MG63 (cell line): ENCODE measurements around the gene CAMK1G. TPM values are rescaled to one million over a fixed set of nuclear protein-coding genes. Genes with fewer than 3 reads are reported as not detected.
A peak's percentile ranks its signal among the peaks of the same experiment; 100 is the strongest.

Experiments
- DNase-seq: peaks from one replicate; pipeline ENCODE4 v3.0.0-alpha.2; 2020
- H3K27me3 ChIP-seq: fragments of 250-450 bp; sonication (Bioruptor Pico); 2 replicates; pipeline ENCODE4 v1.5.1; 2020; ENCODE audit warnings: mild to moderate bottlenecking, moderate library complexity
- H3K36me3 ChIP-seq: fragments of 250-450 bp; sonication (Bioruptor Pico); 2 replicates; pipeline ENCODE4 v1.5.1; 2020; ENCODE audit warnings: mild to moderate bottlenecking, moderate library complexity
- H3K4me3 ChIP-seq: fragments of 250-450 bp; sonication (Bioruptor Pico); 2 replicates; pipeline ENCODE4 v1.5.1; 2020; ENCODE audit warnings: mild to moderate bottlenecking, moderate library complexity
- H3K9me3 ChIP-seq: fragments of 250-450 bp; sonication (Bioruptor Pico); 2 replicates; pipeline ENCODE4 v1.5.1; 2020; ENCODE audit warnings: mild to moderate bottlenecking, moderate library complexity
- total RNA-seq: library from RNA; depleted of rRNA; stranded (reverse); fragments of >200 nt; shearing (Covaris generic); gene quantifications from 2 replicates; pipeline ENCODE4 v1.2.3, GENCODE V29; 2014; ENCODE audit warnings: low replicate concordance

The CAMK1G gene
- total RNA-seq, 1 experiment from 2014 or later = not detected

DNA sequence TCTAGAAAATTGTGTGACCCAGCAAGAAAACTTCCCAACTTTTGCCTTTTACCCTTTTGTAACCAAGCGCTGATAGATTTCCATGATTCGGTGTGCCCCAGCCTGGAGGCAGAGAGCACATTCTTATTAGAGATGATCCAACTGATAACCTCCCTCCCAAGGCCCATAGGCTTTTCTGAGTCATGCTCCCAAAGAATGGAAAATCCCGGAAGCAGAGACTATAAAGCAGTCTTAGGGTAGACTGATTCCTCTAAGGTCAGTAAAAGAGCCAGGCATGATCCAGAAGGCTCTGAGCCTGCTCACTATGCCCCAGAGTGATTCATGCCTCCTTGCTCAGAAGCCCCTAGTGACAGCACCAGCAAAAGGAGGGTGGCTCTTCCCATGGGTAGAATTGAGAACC, 4.3 kb downstream of the CAMK1G start:
- Histone ChIP-seq H3K9me3 (no peaks in the 10 kb centered on the region), H3K4me3 (no peak overlapping the region), H3K27me3 (peaks cover 16% of the 10 kb centered on the region), H3K36me3 (no peaks in the 10 kb centered on the region)
- no peak for DNase-seq

DNA sequence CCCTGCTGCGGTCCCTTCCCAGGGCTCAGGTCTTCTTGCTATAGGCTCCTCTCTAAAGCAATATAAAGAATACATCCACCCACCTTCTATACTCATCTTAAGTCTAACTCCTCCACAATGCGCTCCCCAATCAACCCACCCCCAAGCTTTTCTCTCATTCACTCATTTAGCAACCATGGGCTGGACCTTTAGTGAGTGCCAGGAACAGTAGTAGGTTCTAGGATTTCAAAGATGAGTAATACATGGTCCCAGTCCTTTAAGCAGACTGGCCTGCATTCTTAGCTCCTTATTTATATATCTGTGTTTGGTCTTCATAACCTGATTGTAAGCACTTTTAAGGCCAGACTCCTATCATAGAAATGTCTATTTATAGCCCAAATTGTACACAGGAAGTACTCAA, 5.9 kb downstream of the CAMK1G start:
- no peaks in the 10 kb centered on the region for H3K36me3 ChIP-seq
- peaks cover 15% of the 10 kb centered on the region for H3K27me3 ChIP-seq
- no peak overlapping the region for H3K4me3 ChIP-seq
- no peak for DNase-seq
- H3K9me3 ChIP-seq = no peaks in the 10 kb centered on the region

DNA sequence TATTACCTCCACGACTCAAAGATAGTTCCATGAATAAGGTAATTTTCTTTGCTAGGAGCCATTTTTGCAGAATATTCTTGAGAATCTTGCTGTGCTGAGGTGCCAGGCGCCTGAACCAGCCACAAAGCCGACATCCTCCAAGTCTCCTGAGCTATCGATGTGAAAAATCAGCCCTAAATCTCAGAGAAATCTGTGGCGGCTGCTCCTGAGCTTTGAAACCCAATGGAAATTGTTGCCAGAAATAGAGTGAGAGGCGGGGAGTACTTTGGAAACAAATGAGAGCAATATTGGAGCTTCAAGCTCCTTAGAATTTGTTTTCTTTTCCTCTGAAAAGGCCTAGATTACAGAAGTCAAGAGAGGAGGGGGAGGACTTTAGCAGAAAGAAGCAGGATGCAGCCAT, 6.3 kb downstream of the CAMK1G start:
- Histone ChIP-seq H3K4me3 (no peak overlapping the region), H3K36me3 (no peaks in the 10 kb centered on the region), H3K9me3 (no peaks in the 10 kb centered on the region), H3K27me3 (peaks cover 11% of the 10 kb centered on the region)
- no peak for DNase-seq

DNA sequence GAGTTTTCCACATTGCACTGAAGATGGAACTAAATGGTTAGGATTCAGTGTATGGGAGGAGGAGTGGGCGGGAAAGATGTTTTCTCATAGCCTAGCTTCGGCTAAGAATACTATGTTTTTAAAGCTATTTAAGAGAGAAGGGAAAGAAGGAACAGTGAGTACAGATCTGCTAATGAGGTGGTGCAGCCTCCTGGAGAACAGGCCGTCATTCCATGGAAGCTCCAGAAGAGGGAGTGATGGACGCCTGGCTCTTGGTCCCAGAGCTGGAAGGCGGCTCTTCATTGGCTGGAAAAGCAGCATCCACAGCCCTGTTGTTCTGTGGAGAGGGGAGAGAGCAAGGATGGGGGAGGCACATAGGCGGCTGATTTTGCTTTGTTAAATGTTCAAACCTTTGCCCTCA, 6.9 kb downstream of the CAMK1G start:
- H3K4me3 ChIP-seq = no peak overlapping the region
- H3K27me3 ChIP-seq = peaks cover 8% of the 10 kb centered on the region
- peak; percentile 58 for DNase-seq
- no peaks in the 10 kb centered on the region for H3K9me3 ChIP-seq
- no peaks in the 10 kb centered on the region for H3K36me3 ChIP-seq

DNA sequence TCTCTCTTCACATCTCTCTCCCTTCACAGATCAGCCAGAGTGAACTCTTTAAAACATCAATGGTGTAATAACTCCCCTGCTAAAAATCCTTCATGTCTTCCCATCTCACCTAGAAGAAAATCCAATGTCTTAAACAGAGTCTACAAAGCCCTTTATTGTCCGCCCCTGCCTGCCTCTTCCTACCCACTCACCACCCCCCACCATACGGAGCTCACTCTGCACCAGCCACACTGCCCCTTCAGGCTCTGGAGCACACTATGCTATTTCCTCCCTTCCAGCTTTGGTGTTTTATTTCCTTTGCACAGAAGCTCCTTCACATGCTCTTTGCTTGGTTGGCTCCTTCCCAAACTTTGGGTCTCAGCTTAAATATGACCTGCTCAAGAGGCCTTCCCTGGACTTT, 10.2 kb downstream of the CAMK1G start:
- H3K27me3 ChIP-seq = no peaks in the 10 kb centered on the region
- no peaks in the 10 kb centered on the region for H3K9me3 ChIP-seq
- no peaks in the 10 kb centered on the region for H3K36me3 ChIP-seq
- DNase-seq = no peak
- no peak overlapping the region for H3K4me3 ChIP-seq

DNA sequence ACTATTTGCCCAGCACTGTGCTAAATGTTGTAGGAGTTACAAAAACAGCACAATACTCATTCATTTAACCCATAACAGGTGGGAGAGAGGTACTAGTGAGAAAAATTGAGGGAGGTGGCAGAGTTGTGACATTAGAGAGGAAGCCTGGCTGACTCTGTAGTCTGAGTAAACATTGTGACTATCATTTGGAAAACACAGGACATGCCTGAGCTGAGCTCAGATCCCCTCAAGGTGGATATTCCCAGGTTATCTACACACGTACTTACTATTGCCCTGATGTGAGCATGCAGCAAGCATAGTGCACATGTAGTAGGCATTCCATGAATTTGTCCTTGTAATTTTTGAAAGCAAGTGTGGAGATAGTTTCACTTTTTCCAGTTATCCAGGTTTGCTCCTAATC, 10.9 kb downstream of the CAMK1G start:
- no peaks in the 10 kb centered on the region for H3K9me3 ChIP-seq
- H3K27me3 ChIP-seq = no peaks in the 10 kb centered on the region
- no peak for DNase-seq
- H3K4me3 ChIP-seq = no peak overlapping the region
- H3K36me3 ChIP-seq = no peaks in the 10 kb centered on the region

DNA sequence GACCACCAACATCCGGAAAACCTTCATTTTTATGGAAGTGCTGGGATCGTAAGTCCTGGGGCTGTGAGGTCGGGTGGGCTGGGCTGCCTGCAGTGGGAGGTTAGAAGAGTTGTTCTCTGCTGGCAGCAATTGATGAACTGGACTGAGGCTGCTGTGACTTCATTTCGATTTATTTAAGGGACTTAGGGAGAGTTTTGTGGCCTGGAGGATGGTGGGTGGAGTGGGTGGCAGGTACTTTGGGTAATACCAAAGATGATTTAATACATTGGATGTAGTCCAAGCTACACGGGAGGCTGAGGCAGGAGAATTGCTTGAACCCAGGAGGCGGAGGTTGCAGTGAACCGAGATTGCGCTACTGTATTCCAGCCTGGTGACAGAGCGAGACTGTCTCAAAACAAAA, 11.5 kb downstream of the CAMK1G start:
- Histone ChIP-seq H3K4me3 (no peak overlapping the region), H3K27me3 (no peaks in the 10 kb centered on the region), H3K9me3 (no peaks in the 10 kb centered on the region), H3K36me3 (no peaks in the 10 kb centered on the region)
- no peak for DNase-seq

DNA sequence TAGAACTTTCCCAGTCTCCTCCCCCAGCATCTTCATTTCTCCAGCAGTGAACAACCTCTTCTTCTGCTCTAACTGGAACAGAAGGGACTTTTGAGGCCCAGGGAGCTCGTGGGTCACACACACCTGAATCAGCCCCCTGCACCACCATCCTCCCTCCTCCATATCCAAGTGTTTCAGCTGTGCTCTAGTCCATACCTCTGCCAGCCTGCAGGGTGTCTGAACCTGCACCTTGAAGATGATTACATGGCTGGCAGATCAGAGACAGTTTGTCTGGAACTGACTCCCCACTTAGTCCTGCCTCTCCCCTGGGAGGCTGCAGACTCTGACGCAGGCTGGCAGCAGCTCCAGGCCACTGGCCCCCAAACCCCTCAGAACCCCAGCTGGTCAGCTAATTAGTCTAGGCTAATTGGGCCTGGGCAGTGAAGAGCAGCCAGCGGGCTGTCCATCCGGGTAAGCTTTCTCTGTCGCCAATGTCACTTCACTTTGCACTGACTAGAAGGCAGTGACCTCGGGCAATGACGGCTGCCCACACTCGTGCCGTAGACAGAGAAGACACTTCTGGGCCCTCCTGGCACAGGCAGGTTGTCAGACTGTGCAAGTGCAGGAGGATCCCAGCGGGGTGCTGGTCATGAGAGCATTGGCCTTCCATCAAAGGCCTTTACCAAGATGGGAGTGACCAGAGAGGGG, 12.2 kb downstream of the CAMK1G start:
- peak; percentile 45 for DNase-seq
- Histone ChIP-seq H3K4me3 (no peak overlapping the region), H3K9me3 (no peaks in the 10 kb centered on the region), H3K36me3 (no peaks in the 10 kb centered on the region), H3K27me3 (no peaks in the 10 kb centered on the region)

DNA sequence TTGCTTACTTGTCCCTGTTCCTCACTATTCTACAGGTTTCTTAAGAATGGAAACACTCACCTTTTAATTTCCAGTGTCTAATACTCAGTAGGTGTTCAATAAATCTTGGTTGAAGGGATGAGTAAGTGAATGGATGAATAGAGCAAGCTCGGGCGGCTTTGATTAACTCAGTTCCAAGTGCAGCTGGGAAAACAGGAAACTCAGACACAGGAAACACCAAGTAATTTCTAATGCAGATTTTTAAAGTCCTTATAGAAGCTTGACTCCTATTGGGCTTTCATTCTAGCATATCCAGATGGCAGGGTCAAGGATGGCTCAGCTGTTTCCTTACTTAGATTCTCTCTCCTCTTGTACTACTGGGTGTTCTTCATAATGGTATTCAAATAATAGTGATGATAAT, 14.0 kb downstream of the CAMK1G start:
- H3K36me3 ChIP-seq = no peaks in the 10 kb centered on the region
- no peaks in the 10 kb centered on the region for H3K9me3 ChIP-seq
- no peaks in the 10 kb centered on the region for H3K27me3 ChIP-seq
- H3K4me3 ChIP-seq = no peak overlapping the region
- DNase-seq = no peak

DNA sequence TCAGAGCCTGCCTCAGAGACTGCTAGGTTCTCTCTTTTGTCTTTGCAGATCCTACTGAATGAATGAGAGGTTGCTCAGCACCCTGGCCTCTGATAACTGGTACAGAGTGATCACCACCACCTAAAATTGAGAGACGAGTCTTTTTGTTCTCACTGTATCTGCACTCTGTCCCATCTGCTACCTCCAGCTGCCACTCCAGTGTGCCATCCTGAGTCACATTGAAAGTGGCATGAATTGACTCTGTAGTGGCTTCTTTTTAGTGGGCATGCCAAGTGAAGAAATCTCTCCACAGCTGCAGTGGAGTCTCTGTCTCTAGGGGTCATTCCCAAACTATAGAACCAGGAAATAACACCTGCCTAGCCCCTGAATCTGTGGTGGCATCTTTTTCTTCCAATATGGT, 14.7 kb downstream of the CAMK1G start:
- no peak for DNase-seq

DNA sequence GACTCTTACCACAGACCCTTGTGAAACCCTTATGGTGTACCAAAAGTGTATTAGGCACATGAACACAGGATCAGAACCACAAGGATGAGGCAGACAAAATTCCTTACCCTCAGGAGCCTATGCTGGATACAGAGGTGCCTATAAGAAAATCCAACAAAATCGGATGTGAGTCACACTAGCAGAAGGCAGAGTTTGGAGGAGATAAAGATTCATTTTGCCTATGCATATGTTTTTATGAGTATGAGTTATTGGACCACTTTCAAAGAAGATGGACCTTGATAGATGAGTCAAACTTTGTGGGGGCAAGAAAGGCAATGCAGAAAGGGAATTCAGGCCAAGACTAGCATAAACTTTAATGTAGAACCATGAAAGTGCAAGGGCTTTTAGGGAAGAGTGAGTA, 17.0 kb downstream of the CAMK1G start:
- Histone ChIP-seq H3K36me3 (no peaks in the 10 kb centered on the region), H3K27me3 (no peaks in the 10 kb centered on the region), H3K4me3 (no peak overlapping the region), H3K9me3 (no peaks in the 10 kb centered on the region)
- peak; percentile 30 for DNase-seq

More for the DNA sequence above, 14.7 kb downstream of the CAMK1G start:
- Histone ChIP-seq H3K27me3 (no peaks in the 10 kb centered on the region), H3K9me3 (no peaks in the 10 kb centered on the region), H3K36me3 (no peaks in the 10 kb centered on the region), H3K4me3 (no peak overlapping the region)

DNA sequence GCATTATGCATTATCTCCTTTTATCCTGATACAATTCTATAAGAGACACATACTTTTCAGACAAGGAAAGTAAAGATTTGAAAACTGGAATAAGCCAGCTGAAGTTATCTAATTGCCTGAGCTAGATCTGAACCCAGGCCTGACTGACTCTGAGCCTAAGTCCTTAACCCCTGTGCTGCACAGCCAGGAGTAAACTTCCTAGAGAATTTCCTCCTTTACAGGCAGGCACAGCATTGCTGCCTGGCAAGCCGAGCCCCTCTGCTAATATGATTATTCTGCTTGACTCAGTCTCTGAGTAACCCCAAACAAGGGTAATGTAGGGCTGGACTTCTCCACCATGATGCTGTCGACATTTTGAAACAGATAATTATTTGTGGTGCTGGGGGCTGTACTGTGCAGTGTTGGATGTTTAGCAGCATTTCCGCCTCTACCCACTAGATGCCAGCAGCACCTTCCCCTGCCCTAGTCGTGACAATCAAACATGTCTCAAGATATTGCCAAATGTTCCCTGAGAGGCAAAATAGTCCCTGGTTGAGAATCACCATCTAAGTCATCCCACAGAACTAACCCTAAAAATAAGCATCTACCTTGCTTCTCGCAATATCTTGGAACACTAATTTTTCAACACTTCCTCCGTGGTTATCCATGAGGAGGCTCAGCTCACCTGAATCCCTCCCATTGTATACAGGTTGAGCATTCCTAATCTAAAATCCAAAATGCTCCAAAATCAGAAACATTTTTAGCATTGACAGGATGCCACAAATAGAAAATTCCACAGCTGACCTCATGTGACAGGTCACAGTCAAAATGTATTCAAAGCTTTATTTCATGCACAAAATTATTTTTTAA, 18.5 kb downstream of the CAMK1G start:
- H3K36me3 ChIP-seq = no peaks in the 10 kb centered on the region
- peak; percentile 45 for DNase-seq

DNA sequence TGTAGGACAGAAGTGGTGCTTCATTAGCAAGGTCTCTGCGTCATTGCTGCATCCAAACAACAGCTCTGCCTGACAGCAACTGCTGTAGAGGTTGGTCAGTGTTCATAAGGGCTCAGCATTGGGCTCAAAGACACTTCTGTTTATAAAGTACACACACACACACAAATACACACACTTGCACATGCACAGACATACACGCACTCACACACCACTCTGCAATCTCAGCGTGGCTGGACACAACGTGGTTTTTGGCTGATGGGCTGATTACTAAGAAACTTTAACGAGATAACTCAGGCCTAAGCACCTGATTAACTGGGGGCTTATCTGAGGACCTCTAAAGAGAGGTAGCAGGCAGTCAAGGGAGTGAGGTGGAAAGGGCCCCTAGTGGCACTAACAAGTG, 20.4 kb downstream of the CAMK1G start:
- no peak overlapping the region for H3K4me3 ChIP-seq
- no peaks in the 10 kb centered on the region for H3K9me3 ChIP-seq
- H3K27me3 ChIP-seq = no peaks in the 10 kb centered on the region
- DNase-seq = no peak
- no peaks in the 10 kb centered on the region for H3K36me3 ChIP-seq

More for the DNA sequence above, 18.5 kb downstream of the CAMK1G start:
- H3K4me3 ChIP-seq = no peak overlapping the region
- no peaks in the 10 kb centered on the region for H3K9me3 ChIP-seq
- H3K27me3 ChIP-seq = no peaks in the 10 kb centered on the region

DNA sequence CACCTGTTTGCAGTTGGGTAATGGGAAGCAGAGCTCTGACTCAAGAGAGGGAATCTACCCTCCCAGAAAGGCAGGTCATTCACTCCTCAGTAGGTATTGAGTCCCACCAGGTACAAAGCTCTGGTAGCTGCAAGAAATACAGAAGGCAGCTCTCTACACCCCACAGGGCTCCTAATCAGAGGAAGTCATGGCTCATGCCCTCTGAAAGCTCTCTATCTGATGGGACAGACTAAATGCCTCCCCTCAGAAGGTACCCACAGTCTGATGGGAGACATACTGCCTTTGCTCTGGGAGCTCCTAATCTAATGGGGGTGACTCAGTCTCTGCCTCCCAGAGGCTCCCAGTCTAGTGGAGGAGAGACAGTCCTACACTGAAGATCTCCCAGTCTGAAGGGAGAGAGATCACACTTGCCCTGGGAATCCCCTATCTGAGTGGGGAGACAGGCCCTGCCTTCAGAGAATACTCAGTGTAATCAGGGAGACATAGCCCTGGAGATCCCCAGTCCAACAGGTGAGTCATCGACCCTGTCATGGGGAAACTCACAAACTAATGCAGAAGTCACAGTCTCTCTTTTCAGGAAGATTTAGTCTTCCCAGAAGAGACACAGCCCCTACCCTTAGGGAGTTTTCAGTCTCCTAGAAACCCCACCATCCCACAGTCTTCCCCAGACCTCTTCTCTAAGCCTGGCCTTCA, 23.7 kb downstream of the CAMK1G start:
- Histone ChIP-seq H3K36me3 (no peaks in the 10 kb centered on the region), H3K4me3 (no peak overlapping the region), H3K27me3 (no peaks in the 10 kb centered on the region), H3K9me3 (no peaks in the 10 kb centered on the region)
- peak; percentile 52 for DNase-seq

DNA sequence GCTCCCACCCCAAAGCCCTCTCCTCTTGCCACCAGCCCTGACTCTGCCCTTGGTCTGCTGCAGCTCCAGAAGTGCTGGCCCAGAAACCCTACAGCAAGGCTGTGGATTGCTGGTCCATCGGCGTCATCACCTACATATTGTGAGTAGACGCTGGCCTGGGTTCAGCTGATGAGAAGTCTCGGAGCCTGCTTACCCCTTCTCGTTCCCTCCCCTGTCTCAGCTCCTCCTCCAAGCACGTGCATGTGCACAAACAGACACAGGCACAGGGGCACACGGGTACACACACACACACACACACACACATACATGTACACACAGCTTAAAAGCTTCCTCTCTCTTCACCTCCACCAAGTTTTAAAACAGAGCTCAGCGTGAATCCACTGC, 24.3 kb downstream of the CAMK1G start:
- no peak for DNase-seq
- no peaks in the 10 kb centered on the region for H3K27me3 ChIP-seq
- H3K9me3 ChIP-seq = no peaks in the 10 kb centered on the region
- H3K4me3 ChIP-seq = no peak overlapping the region
- H3K36me3 ChIP-seq = no peaks in the 10 kb centered on the region

DNA sequence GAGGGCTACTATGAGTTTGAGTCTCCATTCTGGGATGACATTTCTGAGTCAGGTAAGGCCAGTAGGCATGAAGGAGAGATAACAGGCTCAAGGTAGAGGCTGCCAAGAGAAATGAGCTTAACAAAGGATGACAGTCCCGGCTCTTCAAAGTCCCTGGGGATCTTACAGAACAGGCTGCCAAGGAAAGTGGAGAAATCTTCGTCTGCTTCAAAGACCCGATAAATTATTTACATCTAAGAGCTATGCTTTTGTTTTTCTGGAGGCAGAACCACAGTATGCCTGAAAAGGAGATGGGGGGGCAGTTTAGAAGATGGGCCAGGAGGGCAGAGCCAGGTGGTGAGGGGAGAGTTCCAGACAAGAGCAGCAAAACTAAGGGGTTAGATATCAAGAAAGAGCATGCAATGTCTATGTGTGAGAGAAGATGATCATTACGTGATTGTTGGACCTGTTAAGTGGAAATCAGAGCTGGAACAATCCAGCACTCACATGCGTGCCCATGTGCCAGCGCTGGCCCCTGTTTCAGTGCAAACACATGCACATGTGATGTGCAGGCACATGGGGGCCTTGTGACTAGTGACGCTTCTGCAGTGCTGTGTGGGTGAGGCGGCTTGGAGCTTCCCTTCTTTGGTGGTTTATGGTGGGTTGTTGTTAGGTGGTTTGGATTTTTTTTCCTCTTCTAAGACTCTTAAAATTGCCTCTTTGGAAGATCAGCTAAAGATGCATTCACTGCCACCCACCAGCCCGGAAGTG, 25.7 kb downstream of the CAMK1G start:
- Histone ChIP-seq H3K27me3 (no peaks in the 10 kb centered on the region), H3K36me3 (no peaks in the 10 kb centered on the region), H3K9me3 (no peaks in the 10 kb centered on the region), H3K4me3 (no peak overlapping the region)
- DNase-seq = no peak
